Measurements from ENCODE around the gene CDK13.

- TF ChIP-seq POLR2A (IDR thresholded peaks at IDR 0.05; ENCODE audit: low read length), result no peak
- no peak for TF ChIP-seq GATA1 (IDR thresholded peaks at IDR 0.05; ENCODE audit: low read depth, low read length)
Measured at GRCh38 chr7:40122940-40123254, 172.8 kb downstream of the CDK13 start.
